Hepatocyte (in vitro differentiated cells): ENCODE measurements around the gene NYAP2. TPM values are rescaled to one million over a fixed set of nuclear protein-coding genes. Genes with fewer than 3 reads are reported as not detected.

Experiments used
- DNase-seq: peaks from one replicate; pipeline ENCODE4 v3.0.0-alpha.2; 2016; ENCODE audit warnings: low spot score
- H2AFZ ChIP-seq: fragments of 200-600 bp; sonication (generic); 2 replicates; pipeline ENCODE4 v1.6.0; 2016; ENCODE audit warnings: antibody characterized with exemption, mild to moderate bottlenecking
- H3K27ac ChIP-seq: fragments of 200-600 bp; sonication (generic); 2 replicates; pipeline ENCODE4 v1.5.1; 2016; ENCODE audit warnings: mild to moderate bottlenecking
- H3K27me3 ChIP-seq: fragments of 200-600 bp; sonication (generic); 2 replicates; pipeline ENCODE4 v1.6.1; 2016
- H3K36me3 ChIP-seq: fragments of 200-600 bp; sonication (generic); replicated peaks from 2 replicates; pipeline ENCODE4 v1.5.1; 2016; ENCODE audit warnings: low read depth; ENCODE audit not compliant: insufficient read depth
- H3K4me1 ChIP-seq: fragments of 200-600 bp; sonication (generic); 2 replicates; pipeline ENCODE4 v1.5.1; 2016; ENCODE audit warnings: mild to moderate bottlenecking, moderate library complexity; ENCODE audit not compliant: insufficient read depth
- H3K4me2 ChIP-seq: fragments of 200-600 bp; sonication (generic); 2 replicates; pipeline ENCODE4 v1.6.0; 2016
- H3K4me3 ChIP-seq: fragments of 200-600 bp; sonication (generic); 2 replicates; pipeline ENCODE4 v1.5.1; 2016; ENCODE audit warnings: mild to moderate bottlenecking
- H3K79me2 ChIP-seq: fragments of 200-600 bp; sonication (generic); 2 replicates; pipeline ENCODE4 v1.6.0; 2017; ENCODE audit warnings: mild to moderate bottlenecking
- H3K9me2 ChIP-seq: fragments of 200-600 bp; sonication (generic); replicated peaks from 2 replicates; pipeline ENCODE4 v1.6.0; 2017; ENCODE audit warnings: mild to moderate bottlenecking; ENCODE audit not compliant: insufficient read depth
- H3K9me3 ChIP-seq: fragments of 200-600 bp; sonication (generic); 2 replicates; pipeline ENCODE4 v1.5.1; 2016; ENCODE audit warnings: low read depth, mild to moderate bottlenecking
- H4K20me1 ChIP-seq: fragments of 200-600 bp; sonication (generic); 2 replicates; pipeline ENCODE4 v1.6.0; 2016; ENCODE audit warnings: mild to moderate bottlenecking; ENCODE audit not compliant: insufficient read depth, poor library complexity, severe bottlenecking
- EZH2 ChIP-seq: fragments of 200-600 bp; sonication (generic); IDR thresholded peaks from 2 replicates; pipeline ENCODE4 v1.6.1; 2016; ENCODE audit warnings: antibody characterized with exemption, mild to moderate bottlenecking, borderline replicate concordance
- EZH2phosphoT487 ChIP-seq: fragments of 200-600 bp; sonication (generic); IDR thresholded peaks from one replicate; pipeline ENCODE4 v1.6.1; 2018; ENCODE audit warnings: antibody characterized with exemption, mild to moderate bottlenecking, low read depth, moderate library complexity; ENCODE audit not compliant: unreplicated experiment, severe bottlenecking
- WGBS: methylation state at CpG from one replicate; pipeline ENCODE4 v1.1.6; 2016; ENCODE audit warnings: low lambda C conversion rate; ENCODE audit errors: missing lambda C conversion rate; 5-methylcytosine and 5-hydroxymethylcytosine counted together
- polyA plus RNA-seq: library from polyadenylated mRNA; unstranded; fragments of >200 nt; fragmentation: Nextera tagmentation; extraction: Ambion mirVana; gene quantifications from 2 replicates; pipeline ENCODE4 v1.2.1, GENCODE V29; 2016
- total RNA-seq: library from RNA; depleted of rRNA; stranded (reverse); fragments of >200 nt; gene quantifications from 2 replicates; pipeline ENCODE4 v1.2.3, GENCODE V29; 2014
- TF ChIP-seq, protein P1 (sequence below): fragments of 200-600 bp; sonication (generic); IDR thresholded peaks from 2 replicates; pipeline ENCODE4 v1.5.1; 2016; ENCODE audit warnings: antibody characterized with exemption, mild to moderate bottlenecking; ENCODE audit not compliant: poor library complexity

The NYAP2 gene
- total and polyA plus RNA-seq, 2 experiments from 2014 or later, result 0.23 to 0.37 TPM

DNA sequence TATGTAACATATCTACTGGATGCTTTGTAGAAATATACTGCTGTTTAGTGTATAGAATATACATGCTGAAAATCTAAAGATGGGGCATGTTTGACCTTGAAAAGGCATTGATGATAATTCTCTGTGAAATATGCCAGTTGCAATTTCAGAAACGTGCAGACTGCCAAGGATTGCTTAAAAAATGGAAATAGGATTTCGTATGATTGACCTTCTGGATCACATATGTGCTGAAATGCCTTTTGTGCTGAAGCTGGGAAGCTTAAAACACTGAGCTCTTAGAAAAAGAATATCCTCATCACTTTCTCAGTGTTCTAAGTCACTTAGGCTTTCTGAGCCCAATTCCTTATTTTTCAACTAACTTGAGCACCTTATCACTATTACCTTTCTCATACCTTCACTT lies 14.3 kb downstream of the NYAP2 start:
- TF ChIP-seq EZH2 (no peak), EZH2phosphoT487 (no peak)
- TF ChIP-seq, protein P1, sequence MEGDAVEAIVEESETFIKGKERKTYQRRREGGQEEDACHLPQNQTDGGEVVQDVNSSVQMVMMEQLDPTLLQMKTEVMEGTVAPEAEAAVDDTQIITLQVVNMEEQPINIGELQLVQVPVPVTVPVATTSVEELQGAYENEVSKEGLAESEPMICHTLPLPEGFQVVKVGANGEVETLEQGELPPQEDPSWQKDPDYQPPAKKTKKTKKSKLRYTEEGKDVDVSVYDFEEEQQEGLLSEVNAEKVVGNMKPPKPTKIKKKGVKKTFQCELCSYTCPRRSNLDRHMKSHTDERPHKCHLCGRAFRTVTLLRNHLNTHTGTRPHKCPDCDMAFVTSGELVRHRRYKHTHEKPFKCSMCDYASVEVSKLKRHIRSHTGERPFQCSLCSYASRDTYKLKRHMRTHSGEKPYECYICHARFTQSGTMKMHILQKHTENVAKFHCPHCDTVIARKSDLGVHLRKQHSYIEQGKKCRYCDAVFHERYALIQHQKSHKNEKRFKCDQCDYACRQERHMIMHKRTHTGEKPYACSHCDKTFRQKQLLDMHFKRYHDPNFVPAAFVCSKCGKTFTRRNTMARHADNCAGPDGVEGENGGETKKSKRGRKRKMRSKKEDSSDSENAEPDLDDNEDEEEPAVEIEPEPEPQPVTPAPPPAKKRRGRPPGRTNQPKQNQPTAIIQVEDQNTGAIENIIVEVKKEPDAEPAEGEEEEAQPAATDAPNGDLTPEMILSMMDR, result no peak
- Histone ChIP-seq H3K36me3 (no peaks in the 10 kb centered on the region), H3K4me3 (no peak overlapping the region), H3K27me3 (no peaks in the 10 kb centered on the region), H2AFZ (no peak overlapping the region), H4K20me1 (no peaks in the 10 kb centered on the region), H3K4me2 (no peak overlapping the region), H3K9me3 (no peaks in the 10 kb centered on the region), H3K9me2 (no peaks in the 10 kb centered on the region), H3K79me2 (no peaks in the 10 kb centered on the region), H3K4me1 (no peaks in the 10 kb centered on the region), H3K27ac (no peak overlapping the region)
- no peak for DNase-seq
- 67% methylated on average over 2 of the region's 2 CpGs for WGBS

DNA sequence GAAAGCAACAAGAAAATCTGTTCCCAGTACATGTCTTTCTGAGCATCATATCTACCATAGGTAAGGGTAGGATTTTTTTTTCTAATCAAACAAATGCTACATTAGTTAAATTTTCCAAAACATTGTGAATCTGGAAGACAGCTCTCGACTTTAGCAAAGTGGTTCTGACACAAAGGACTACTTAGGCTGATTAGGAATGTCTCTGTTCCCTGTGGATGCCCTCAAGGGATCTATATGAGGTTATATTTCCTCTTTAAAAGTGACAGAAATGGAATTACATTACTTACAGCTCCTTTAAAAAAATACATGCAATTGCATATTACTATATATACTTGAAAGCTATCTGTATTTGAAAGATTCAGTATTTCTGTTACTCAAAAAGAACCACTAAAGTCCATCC lies 15.4 kb downstream of the NYAP2 start:
- H4K20me1 ChIP-seq, result no peaks in the 10 kb centered on the region
- H2AFZ ChIP-seq, result no peak overlapping the region
- no peak overlapping the region for H3K4me2 ChIP-seq
- H3K27ac ChIP-seq, result no peak overlapping the region
- TF ChIP-seq, protein P1, result no peak
- TF ChIP-seq EZH2phosphoT487 (no peak), EZH2 (no peak)
- no peaks in the 10 kb centered on the region for H3K27me3 ChIP-seq
- H3K36me3 ChIP-seq, result no peaks in the 10 kb centered on the region
- H3K9me3 ChIP-seq, result no peaks in the 10 kb centered on the region
- 72% methylated on average over 1 of the region's 1 CpG for WGBS
- H3K79me2 ChIP-seq, result no peaks in the 10 kb centered on the region
- H3K4me1 ChIP-seq, result no peaks in the 10 kb centered on the region
- no peak overlapping the region for H3K4me3 ChIP-seq
- no peaks in the 10 kb centered on the region for H3K9me2 ChIP-seq
- DNase-seq, result no peak

DNA sequence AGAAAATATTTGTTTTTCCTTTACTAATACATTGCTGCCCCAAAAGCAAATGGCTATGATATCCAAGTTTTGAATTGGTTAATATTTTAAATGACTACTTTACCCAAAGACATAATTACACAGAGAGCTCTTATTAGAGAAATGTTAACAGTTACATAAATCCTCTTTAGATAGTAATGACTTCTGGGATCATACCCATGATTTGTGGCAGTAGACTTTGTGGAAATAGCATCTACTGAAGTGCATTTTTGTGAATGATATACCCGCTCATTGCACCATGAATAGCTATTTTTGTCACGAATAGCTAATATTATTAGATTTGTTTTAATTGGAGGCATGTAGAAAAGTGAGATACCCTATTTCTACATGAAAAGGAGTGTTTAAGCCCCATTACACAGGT lies 15.8 kb downstream of the NYAP2 start:
- no peak overlapping the region for H3K4me2 ChIP-seq
- no peaks in the 10 kb centered on the region for H3K9me2 ChIP-seq
- TF ChIP-seq, protein P1, result no peak
- TF ChIP-seq EZH2phosphoT487, result no peak
- no peak for TF ChIP-seq EZH2
- H4K20me1 ChIP-seq, result no peaks in the 10 kb centered on the region
- H3K9me3 ChIP-seq, result no peaks in the 10 kb centered on the region
- no peak for DNase-seq
- no peak overlapping the region for H3K4me3 ChIP-seq
- no peaks in the 10 kb centered on the region for H3K27me3 ChIP-seq
- H3K36me3 ChIP-seq, result no peaks in the 10 kb centered on the region
- H3K4me1 ChIP-seq, result no peaks in the 10 kb centered on the region
- 89% methylated on average over 2 of the region's 2 CpGs for WGBS
- no peak overlapping the region for H3K27ac ChIP-seq
- H3K79me2 ChIP-seq, result no peaks in the 10 kb centered on the region
- no peak overlapping the region for H2AFZ ChIP-seq

DNA sequence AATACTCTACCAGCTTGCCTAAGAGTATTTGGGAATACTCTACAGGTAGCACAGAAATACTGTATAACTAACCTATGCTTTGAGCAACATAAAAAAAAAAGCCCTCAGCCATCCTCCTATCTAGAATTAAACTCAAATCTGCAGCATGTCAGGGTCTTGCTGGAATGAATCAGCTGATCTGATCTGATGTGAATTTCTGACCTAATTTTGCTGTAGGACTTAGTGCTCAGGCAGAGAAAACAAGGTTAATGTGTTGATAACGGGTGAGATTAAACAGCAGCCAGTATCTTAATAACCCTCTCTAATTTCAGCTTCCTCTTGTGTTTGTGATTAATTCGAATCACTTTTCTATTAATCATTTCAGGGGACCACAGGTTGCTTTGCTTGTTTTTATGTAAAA lies 16.3 kb downstream of the NYAP2 start:
- Histone ChIP-seq H3K9me3 (no peaks in the 10 kb centered on the region), H3K4me2 (no peak overlapping the region), H3K79me2 (no peaks in the 10 kb centered on the region), H3K4me3 (no peak overlapping the region), H3K27me3 (no peaks in the 10 kb centered on the region), H2AFZ (no peak overlapping the region), H3K27ac (no peak overlapping the region), H4K20me1 (no peaks in the 10 kb centered on the region), H3K4me1 (no peaks in the 10 kb centered on the region), H3K9me2 (no peaks in the 10 kb centered on the region), H3K36me3 (no peaks in the 10 kb centered on the region)
- 63% methylated on average over 2 of the region's 2 CpGs for WGBS
- DNase-seq, result no peak
- TF ChIP-seq EZH2, result no peak
- TF ChIP-seq, protein P1, result no peak
- no peak for TF ChIP-seq EZH2phosphoT487
